Measurements from ENCODE around the gene AOPEP.

AOPEP gene

DNA sequence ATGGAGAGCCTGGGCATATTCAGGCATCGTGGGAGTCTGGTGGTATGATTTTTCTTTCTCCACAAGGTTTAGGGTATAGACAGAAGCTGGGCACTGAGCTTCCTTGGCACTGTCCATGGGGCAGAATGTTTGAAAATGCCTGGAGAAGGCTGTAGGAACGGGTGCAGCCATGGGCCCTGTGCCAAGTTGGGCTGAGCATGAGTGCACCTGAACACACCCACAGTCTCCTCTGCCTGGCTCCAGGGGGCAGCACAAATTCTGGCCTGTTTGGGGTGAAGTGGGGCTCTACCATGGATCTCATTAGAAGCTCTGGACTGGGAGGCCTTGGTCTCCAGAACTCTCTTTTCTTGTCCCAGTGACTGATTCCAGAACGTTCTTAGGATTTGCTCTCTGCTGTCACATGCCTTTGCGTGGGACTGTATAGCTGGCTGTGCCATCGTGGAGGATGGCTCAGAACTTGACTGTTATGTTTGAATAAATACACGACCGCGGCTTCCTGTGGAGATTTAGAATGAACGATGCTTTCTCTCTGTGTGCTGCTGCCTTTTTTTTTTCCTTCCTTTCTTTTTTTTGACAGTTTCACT, 361.3 kb downstream of the AOPEP start:
- ChIA-PET CTCF (interaction anchor here (0.6 to 1.8 kb wide), 4 partner anchors 9 to 413 kb away, joined by 3 to 8 read pairs (median 4); no protein-coding TSS in a partner anchor), POLR2A (no interaction called here)
- TF ChIP-seq AEBP2 (tag by site-specific recombination; IDR thresholded peaks at IDR 0.05; ENCODE audit: borderline replicate concordance) (no peak), ZNF449 (tag by site-specific recombination; IDR thresholded peaks at IDR 0.05) (0 out of 2 replicates have a peak, but pooled peaks have one; percentile 15)
- peaks cover 4 to 35% of the 10 kb centered on the region in 2 experiments; a peak in 2 of 3 replicates for H3K36me3 ChIP-seq (ENCODE audit: control insufficient read depth in 2 of 2, insufficient read depth in 1 of 2, low read length in 2 of 2)
- H3K9me3 ChIP-seq (ENCODE audit: control insufficient read depth, insufficient read depth, low read depth, low read length) = no peaks in the 10 kb centered on the region
- no peak overlapping the region for H3K27ac ChIP-seq (ENCODE audit: extremely low read depth, low read depth, low read length)
- H3K4me1 ChIP-seq (ENCODE audit: control insufficient read depth, insufficient read depth, low read length) = no peaks in the 10 kb centered on the region
- no peak overlapping the region for H3K4me3 ChIP-seq (ENCODE audit: low read depth, low read length)

DNA sequence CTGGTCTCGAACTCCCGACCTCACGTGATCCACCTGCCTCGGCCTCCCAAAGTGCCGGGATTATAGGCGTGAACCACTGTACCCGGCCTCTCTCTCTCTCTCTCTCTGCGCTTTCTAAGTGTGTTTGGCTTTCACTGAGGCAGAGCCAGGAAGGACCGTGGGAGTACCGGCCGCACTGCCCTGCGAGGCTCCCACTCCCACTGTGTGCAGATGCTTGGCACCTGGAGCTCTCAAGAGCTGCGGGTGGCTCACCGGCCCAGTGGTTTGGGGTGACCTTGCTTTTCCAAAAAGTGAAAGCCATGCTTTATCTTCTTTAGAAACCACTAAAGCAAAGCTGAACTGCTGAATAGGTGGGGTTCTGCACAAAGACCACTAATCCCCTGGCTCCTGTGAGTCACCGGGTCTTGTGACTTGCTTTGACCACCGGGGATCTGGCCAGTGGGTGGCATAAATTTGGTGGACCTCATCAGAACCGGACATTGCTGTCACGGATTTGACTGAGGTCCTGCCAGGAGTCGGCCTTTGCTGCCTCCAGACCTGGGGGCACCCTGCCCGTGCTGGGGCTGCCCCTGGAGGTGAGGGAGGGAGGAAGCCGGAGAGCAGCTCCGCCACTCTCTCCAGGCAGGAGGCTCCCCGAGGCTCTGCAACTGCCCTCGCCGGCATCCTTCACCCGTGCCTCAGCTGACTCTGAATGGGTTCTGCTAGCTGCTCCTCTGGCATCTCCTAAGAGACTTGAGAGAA, 362.1 kb downstream of the AOPEP start:
- POLR2A ChIA-PET = no interaction called here
- no peak for TF ChIP-seq ZNF155 (tag by site-specific recombination; IDR thresholded peaks at IDR 0.05)
- TF ChIP-seq ZNF843 (tag by site-specific recombination; IDR thresholded peaks at IDR 0.05) = no peak
- TF ChIP-seq OVOL3 (tag by site-specific recombination; IDR thresholded peaks at IDR 0.05) = no peak
- TF ChIP-seq ZBTB20 (tag by site-specific recombination; IDR thresholded peaks at IDR 0.05) = no peak
- no peak for TF ChIP-seq ZBTB1 (tag by site-specific recombination; IDR thresholded peaks at IDR 0.05)
- no peak for TF ChIP-seq ZNF707 (tag by site-specific recombination; IDR thresholded peaks at IDR 0.05)
- TF ChIP-seq ZFP41 (tag by site-specific recombination; IDR thresholded peaks at IDR 0.05; ENCODE audit: borderline replicate concordance) = no peak
- TF ChIP-seq TRIM28 (IDR thresholded peaks at IDR 0.05; ENCODE audit: borderline replicate concordance, low read length) = no peak
- TF ChIP-seq, protein P1, sequence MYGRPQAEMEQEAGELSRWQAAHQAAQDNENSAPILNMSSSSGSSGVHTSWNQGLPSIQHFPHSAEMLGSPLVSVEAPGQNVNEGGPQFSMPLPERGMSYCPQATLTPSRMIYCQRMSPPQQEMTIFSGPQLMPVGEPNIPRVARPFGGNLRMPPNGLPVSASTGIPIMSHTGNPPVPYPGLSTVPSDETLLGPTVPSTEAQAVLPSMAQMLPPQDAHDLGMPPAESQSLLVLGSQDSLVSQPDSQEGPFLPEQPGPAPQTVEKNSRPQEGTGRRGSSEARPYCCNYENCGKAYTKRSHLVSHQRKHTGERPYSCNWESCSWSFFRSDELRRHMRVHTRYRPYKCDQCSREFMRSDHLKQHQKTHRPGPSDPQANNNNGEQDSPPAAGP (tag by site-specific recombination; IDR thresholded peaks at IDR 0.05) = no peak
- TF ChIP-seq, protein P2, sequence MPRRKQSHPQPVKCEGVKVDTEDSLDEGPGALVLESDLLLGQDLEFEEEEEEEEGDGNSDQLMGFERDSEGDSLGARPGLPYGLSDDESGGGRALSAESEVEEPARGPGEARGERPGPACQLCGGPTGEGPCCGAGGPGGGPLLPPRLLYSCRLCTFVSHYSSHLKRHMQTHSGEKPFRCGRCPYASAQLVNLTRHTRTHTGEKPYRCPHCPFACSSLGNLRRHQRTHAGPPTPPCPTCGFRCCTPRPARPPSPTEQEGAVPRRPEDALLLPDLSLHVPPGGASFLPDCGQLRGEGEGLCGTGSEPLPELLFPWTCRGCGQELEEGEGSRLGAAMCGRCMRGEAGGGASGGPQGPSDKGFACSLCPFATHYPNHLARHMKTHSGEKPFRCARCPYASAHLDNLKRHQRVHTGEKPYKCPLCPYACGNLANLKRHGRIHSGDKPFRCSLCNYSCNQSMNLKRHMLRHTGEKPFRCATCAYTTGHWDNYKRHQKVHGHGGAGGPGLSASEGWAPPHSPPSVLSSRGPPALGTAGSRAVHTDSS (tag by site-specific recombination; IDR thresholded peaks at IDR 0.05) = no peak
- no peak for TF ChIP-seq ZNF555 (tag by site-specific recombination; conservative IDR thresholded peaks at IDR 0.05)
- no peak for TF ChIP-seq ZNF571 (tag by site-specific recombination; IDR thresholded peaks at IDR 0.05)
- TF ChIP-seq ZNF112 (tag by site-specific recombination; IDR thresholded peaks at IDR 0.05) = no peak
- no peak for TF ChIP-seq ZNF473 (tag by site-specific recombination; IDR thresholded peaks at IDR 0.05)
- TF ChIP-seq, protein P3, sequence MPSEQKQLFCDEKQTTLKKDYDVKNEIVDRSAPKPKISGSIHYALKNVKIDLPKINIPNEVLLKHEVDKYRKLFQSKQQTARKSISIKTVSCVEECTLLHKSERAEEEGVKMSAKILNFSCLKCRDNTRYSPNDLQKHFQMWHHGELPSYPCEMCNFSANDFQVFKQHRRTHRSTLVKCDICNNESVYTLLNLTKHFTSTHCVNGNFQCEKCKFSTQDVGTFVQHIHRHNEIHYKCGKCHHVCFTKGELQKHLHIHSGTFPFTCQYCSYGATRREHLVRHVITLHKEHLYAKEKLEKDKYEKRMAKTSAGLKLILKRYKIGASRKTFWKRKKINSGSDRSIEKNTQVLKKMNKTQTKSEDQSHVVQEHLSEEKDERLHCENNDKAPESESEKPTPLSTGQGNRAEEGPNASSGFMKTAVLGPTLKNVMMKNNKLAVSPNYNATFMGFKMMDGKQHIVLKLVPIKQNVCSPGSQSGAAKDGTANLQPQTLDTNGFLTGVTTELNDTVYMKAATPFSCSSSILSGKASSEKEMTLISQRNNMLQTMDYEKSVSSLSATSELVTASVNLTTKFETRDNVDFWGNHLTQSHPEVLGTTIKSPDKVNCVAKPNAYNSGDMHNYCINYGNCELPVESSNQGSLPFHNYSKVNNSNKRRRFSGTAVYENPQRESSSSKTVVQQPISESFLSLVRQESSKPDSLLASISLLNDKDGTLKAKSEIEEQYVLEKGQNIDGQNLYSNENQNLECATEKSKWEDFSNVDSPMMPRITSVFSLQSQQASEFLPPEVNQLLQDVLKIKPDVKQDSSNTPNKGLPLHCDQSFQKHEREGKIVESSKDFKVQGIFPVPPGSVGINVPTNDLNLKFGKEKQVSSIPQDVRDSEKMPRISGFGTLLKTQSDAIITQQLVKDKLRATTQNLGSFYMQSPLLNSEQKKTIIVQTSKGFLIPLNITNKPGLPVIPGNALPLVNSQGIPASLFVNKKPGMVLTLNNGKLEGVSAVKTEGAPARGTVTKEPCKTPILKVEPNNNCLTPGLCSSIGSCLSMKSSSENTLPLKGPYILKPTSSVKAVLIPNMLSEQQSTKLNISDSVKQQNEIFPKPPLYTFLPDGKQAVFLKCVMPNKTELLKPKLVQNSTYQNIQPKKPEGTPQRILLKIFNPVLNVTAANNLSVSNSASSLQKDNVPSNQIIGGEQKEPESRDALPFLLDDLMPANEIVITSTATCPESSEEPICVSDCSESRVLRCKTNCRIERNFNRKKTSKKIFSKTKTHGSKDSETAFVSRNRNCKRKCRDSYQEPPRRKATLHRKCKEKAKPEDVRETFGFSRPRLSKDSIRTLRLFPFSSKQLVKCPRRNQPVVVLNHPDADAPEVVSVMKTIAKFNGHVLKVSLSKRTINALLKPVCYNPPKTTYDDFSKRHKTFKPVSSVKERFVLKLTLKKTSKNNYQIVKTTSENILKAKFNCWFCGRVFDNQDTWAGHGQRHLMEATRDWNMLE (tag by site-specific recombination; conservative IDR thresholded peaks at IDR 0.05; ENCODE audit: low read depth) = no peak
- no peak for TF ChIP-seq ZNF561 (tag by site-specific recombination; IDR thresholded peaks at IDR 0.05; ENCODE audit: borderline replicate concordance)
- TF ChIP-seq ZNF398 (tag by site-specific recombination; IDR thresholded peaks at IDR 0.05) = no peak
- TF ChIP-seq ZNF394 (tag by site-specific recombination; IDR thresholded peaks at IDR 0.05; ENCODE audit: borderline replicate concordance) = no peak

More for the DNA sequence above, 362.1 kb downstream of the AOPEP start:
- CTCF ChIA-PET = interaction anchor here (0.6 to 1.8 kb wide), 7 partner anchors 9 to 305 kb away, joined by 3 to 8 read pairs (median 5); no protein-coding TSS in a partner anchor
- Histone ChIP-seq H3K4me3 (ENCODE audit: low read depth, low read length) (no peak overlapping the region), H3K4me1 (ENCODE audit: control insufficient read depth, insufficient read depth, low read length) (no peaks in the 10 kb centered on the region), H3K27ac (ENCODE audit: extremely low read depth, low read depth, low read length) (no peak overlapping the region), H3K36me3 (ENCODE audit: control insufficient read depth in 2 of 2, insufficient read depth in 1 of 2, low read length in 2 of 2) (peaks cover 0 to 26% of the 10 kb centered on the region in 2 experiments; a peak in 1 of 3 replicates), H3K9me3 (ENCODE audit: control insufficient read depth, insufficient read depth, low read depth, low read length) (no peaks in the 10 kb centered on the region)

Measured in HEK293 (cell line).